H7 (cell line): ENCODE data around the gene PEX6. TPM values are rescaled to one million over a fixed set of nuclear protein-coding genes. Genes with fewer than 3 reads are reported as not detected.

Source experiments
- DNase-seq: peaks from one replicate; pipeline ENCODE4 v3.0.0; 2012
- H3K27me3 ChIP-seq: 2 replicates; pipeline ENCODE4 v1.6.0; 2011; ENCODE audit warnings: mild to moderate bottlenecking, low read length; ENCODE audit not compliant: control insufficient read depth, insufficient read depth
- H3K36me3 ChIP-seq: replicated peaks from 2 replicates; pipeline ENCODE4 v1.5.1; 2011; ENCODE audit warnings: low read length; ENCODE audit not compliant: control insufficient read depth, insufficient read depth
- H3K4me3 ChIP-seq: 2 replicates; pipeline ENCODE4 v1.5.1; 2011; ENCODE audit warnings: low read depth, mild to moderate bottlenecking, control low read depth, low read length, moderate library complexity; ENCODE audit not compliant: insufficient read depth
- total RNA-seq: library from RNA; depleted of rRNA; stranded (reverse); fragments of >200 nt; shearing (Covaris generic); gene quantifications from 2 replicates; pipeline ENCODE4 v1.2.3, GENCODE V29; 2014; rRNA removed

Gene PEX6
- total RNA-seq, 1 experiment from 2014 or later: 47.5 TPM

DNA sequence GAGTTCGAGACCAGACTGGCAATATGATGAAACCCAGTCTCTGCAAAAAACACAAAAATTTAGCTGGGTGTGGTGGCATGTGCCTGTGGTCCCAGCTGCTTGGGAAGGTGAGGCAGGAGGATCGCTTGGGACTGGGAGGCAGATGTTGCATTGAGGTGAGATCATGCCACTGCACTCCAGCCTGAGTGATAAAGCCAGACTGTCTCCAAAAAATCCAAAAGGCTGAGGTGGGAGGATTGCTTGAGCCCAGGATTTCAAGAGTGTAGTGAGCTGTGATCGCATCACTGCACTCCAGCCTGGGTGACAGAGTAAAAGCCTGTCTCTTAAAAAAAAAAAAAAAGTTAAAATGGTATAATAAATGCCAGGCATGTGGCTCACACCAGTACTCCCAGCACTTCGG, 64.4 kb downstream of the PEX6 start:
- no peaks in the 10 kb centered on the region for H3K36me3 ChIP-seq
- no peak for DNase-seq
- no peaks in the 10 kb centered on the region for H3K27me3 ChIP-seq
- H3K4me3 ChIP-seq: no peak overlapping the region

Other genes with a start within 250 kb of the PEX6 start
- 57.0 and 65.8 TPM in 2 replicates for gene TBCC, start 233.1 kb downstream of the PEX6 start, total RNA-seq
- gene BICRAL, start 197.1 kb downstream of the PEX6 start, total RNA-seq: 6.0 and 8.8 TPM in 2 replicates
- 114 and 125 TPM in 2 replicates for gene RPL7L1, start 99.6 kb downstream of the PEX6 start, total RNA-seq
- not detected in 2 replicates for gene PTCRA, start 63.1 kb downstream of the PEX6 start, total RNA-seq
- gene CNPY3, start 49.7 kb downstream of the PEX6 start, total RNA-seq: 34.5 and 37.8 TPM in 2 replicates
- 0.10 and 0.33 TPM in 2 replicates for gene GNMT, start 18.4 kb downstream of the PEX6 start, total RNA-seq
- gene PPP2R5D, start 5.4 kb upstream of the PEX6 start, total RNA-seq: 58.9 and 62.8 TPM in 2 replicates
- gene MEA1, start 34.8 kb upstream of the PEX6 start, total RNA-seq: 81.3 and 102 TPM in 2 replicates
- 226 and 253 TPM in 2 replicates for gene KLHDC3, start 35.1 kb upstream of the PEX6 start, total RNA-seq
- gene RRP36, start 42.4 kb upstream of the PEX6 start, total RNA-seq: 100 and 106 TPM in 2 replicates
- gene CUL7, start 74.7 kb upstream of the PEX6 start, total RNA-seq: 19.6 and 39.2 TPM in 2 replicates
- 79.1 and 82.1 TPM in 2 replicates for gene MRPL2, start 80.3 kb upstream of the PEX6 start, total RNA-seq
- gene KLC4, start 80.5 kb upstream of the PEX6 start, total RNA-seq: 24.8 and 30.2 TPM in 2 replicates
- 143 and 163 TPM in 2 replicates for gene PTK7, start 97.1 kb upstream of the PEX6 start, total RNA-seq
- gene SRF, start 192.1 kb upstream of the PEX6 start, total RNA-seq: 48.3 and 52.2 TPM in 2 replicates
- gene CUL9, start 203.0 kb upstream of the PEX6 start, total RNA-seq: 9.4 and 10.9 TPM in 2 replicates